ENCODE data around the gene GALNT7.

GALNT7 gene

DNA sequence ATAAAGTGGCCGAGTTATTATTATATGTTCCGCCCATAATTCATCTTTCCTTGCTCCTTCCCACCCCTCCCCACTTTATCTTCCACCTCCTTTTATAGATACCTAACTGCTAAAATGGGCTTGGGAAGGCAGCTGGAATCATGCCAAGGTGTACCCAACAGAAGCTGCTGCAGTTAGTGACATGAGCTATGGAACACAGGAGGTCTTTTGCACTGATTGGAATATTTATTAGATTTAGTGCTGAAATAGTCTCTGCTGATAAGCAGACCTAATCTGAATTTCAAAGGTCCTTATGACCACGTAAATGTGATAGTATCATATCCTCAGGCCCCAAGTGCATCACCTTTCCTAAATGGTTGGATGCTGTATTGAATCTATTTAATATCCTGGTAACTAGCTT, 100.7 kb downstream of the GALNT7 start:
- no peak for FAIRE-seq
- TF ChIP-seq, protein P1, sequence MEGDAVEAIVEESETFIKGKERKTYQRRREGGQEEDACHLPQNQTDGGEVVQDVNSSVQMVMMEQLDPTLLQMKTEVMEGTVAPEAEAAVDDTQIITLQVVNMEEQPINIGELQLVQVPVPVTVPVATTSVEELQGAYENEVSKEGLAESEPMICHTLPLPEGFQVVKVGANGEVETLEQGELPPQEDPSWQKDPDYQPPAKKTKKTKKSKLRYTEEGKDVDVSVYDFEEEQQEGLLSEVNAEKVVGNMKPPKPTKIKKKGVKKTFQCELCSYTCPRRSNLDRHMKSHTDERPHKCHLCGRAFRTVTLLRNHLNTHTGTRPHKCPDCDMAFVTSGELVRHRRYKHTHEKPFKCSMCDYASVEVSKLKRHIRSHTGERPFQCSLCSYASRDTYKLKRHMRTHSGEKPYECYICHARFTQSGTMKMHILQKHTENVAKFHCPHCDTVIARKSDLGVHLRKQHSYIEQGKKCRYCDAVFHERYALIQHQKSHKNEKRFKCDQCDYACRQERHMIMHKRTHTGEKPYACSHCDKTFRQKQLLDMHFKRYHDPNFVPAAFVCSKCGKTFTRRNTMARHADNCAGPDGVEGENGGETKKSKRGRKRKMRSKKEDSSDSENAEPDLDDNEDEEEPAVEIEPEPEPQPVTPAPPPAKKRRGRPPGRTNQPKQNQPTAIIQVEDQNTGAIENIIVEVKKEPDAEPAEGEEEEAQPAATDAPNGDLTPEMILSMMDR (IDR thresholded peaks at IDR 0.05; ENCODE audit: insufficient read depth, missing control alignments), result no peak
- DNase-seq (ENCODE audit: insufficient read length, low spot score), result no peak

DNA sequence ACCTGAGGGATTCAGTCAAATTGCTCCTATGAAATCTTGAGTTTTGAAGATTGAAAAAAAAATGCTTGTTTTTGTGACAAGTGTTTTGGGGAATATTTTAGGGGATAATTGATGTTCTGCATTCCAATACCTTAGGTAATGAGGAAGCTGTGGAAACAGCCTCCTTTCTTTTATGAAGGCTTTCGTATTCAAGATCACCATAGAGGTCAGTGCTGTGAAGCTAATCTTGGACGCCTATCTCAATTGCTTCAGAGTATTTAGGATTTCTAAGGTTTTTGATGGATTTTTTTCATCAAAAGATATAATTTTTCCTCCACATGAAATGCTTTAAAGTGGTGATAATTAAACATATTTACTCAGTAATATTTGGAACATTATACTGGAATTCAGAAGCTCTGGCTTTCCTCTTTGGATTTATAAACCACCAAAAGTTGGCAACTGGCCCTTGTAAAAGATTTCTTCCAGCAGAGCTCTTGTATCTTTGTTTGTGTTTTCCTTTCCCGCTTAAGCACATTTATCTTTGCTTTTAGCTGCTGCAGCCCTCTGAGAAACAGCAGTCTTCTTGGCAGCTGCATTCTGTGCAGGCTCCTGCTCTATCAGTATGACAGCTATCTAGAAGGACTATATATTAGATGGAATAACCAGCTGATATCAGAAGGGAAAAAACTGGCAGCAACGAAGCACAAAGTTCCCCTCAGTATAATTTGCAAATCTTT, 101.9 kb downstream of the GALNT7 start:
- TF ChIP-seq, protein P1 (IDR thresholded peaks at IDR 0.05; ENCODE audit: insufficient read depth, missing control alignments), result no peak
- DNase-seq (ENCODE audit: insufficient read length, low spot score), result no peak
- no peak for FAIRE-seq

DNA sequence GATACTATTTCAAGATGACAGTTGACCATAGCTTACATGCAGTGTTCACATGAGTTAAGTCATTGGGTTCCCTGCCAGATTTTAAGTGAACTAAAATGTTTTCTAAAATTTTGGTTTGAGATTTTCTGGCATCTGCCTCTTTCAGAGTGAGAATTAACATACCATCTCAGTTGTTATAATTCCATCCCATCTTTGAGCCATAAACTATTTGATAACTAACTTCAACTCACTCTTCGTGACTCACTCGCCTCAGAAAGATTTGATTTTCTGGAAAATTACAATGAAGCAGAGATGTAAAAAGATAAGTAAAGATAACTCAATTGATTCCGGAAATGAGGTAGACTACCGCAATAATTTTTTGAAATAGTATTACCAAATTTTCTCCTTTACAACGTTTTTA, 103.7 kb downstream of the GALNT7 start:
- DNase-seq (ENCODE audit: insufficient read length, low spot score) (no peak), FAIRE-seq (no peak)
- TF ChIP-seq, protein P1 (IDR thresholded peaks at IDR 0.05; ENCODE audit: insufficient read depth, missing control alignments), result no peak

DNA sequence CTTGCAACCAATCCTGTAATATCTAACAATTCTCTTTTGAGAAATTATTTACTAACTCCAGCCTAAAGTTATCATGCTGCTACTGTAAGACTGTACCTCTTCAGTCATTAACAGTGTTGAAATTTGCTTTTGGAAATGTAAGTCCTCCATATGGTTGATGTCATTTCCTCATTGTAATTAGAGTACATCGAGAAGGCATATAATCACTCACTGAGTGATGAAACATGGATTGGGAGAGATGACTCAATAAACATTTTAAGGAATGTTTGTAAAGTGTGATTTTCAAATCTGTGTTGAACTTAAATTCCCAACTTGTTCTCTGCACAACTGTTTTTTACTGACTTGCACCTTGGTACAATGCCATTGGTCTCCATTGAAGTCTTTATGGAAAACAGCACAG, 104.4 kb downstream of the GALNT7 start:
- FAIRE-seq, result no peak
- TF ChIP-seq, protein P1 (IDR thresholded peaks at IDR 0.05; ENCODE audit: insufficient read depth, missing control alignments), result no peak
- DNase-seq (ENCODE audit: insufficient read length, low spot score), result no peak

DNA sequence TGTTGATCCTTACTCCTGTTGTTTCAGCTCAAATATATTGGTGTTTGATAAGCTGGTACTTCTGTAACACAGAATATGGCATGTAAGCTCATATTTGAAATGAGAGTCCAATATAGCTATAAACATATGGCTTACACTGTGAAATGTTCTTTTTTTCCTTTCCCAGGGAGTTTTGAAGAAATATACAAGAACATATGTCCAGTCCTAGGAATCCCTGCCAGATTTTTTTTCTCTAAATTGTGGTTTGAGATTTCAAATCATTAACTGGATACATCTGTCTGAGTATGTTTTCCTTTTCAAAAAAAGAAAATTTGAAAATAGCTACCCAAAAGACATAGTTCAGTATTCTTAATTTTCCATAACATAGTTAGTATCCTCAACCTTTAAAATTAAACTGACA, 105.3 kb downstream of the GALNT7 start:
- TF ChIP-seq, protein P1 (IDR thresholded peaks at IDR 0.05; ENCODE audit: insufficient read depth, missing control alignments), result no peak
- DNase-seq (ENCODE audit: insufficient read length, low spot score), result no peak
- FAIRE-seq, result no peak

DNA sequence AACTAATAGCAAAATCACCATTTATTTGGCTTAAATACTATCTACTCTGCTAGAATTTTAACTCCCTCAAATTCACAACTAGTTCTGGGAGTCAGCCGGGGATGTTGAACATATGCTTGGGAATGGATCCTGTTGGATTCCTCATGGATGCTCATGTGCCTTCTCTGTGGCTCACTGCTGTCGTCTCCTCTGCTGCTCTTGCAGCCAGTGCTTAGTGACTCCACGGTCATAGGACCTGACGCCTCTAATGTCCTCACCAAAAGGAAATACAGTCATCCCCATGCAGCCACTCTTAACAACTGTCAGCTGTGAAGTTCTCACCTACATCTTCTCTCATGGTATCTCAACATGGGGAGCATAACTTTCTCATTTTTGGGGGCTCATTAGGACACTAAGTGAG, 106.1 kb downstream of the GALNT7 start:
- TF ChIP-seq, protein P1 (IDR thresholded peaks at IDR 0.05; ENCODE audit: insufficient read depth, missing control alignments), result no peak
- FAIRE-seq (no peak), DNase-seq (ENCODE audit: insufficient read length, low spot score) (no peak)

DNA sequence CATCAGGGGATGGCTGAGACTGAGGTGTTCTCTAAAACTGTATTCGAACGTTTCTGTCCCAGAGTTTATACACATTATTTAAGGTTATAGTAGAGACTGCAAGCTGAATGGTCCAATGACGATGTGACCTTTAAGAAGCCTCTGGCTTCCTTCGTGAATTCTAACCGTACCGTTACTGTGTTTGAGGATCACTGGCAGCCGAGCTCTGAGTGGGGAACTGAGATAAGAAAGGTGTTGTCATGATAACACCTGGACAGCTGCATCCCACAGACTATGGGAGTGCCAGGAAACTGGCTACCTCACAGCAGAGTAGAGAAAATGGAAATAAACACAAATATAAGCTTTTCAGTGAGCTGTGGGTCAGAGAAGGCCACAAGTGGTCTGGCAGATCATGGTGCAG, 106.5 kb downstream of the GALNT7 start:
- TF ChIP-seq, protein P1 (IDR thresholded peaks at IDR 0.05; ENCODE audit: insufficient read depth, missing control alignments), result no peak
- DNase-seq (ENCODE audit: insufficient read length, low spot score) (no peak), FAIRE-seq (no peak)
